Epithelial cell of esophagus (primary cell): ENCODE results near the gene RELT.
A peak's percentile ranks its signal among the peaks of the same experiment; 100 is the strongest.

Source experiments
- DNase-seq: peaks from one replicate; pipeline ENCODE4 v3.0.0; 2010; ENCODE audit warnings: low read depth
- H3K4me3 ChIP-seq: 2 replicates; pipeline ENCODE4 v1.5.1; 2011; ENCODE audit warnings: mild to moderate bottlenecking, low read length, control low read depth
- CTCF ChIP-seq: IDR thresholded peaks from 2 replicates; pipeline ENCODE4 v1.5.1; 2011; ENCODE audit warnings: low read depth, mild to moderate bottlenecking, low read length, control low read depth, inconsistent platforms; ENCODE audit not compliant: insufficient read depth; ENCODE audit errors: missing control alignments

RELT gene

GRCh38 chr11:73386546-73386945 lies 10.3 kb downstream of the RELT start:
- no peak for DNase-seq
- TF ChIP-seq CTCF, result no peak
- no peak overlapping the region for H3K4me3 ChIP-seq

- TF ChIP-seq CTCF, result no peak
- no peak overlapping the region for H3K4me3 ChIP-seq
- no peak for DNase-seq
These were observed 11.5 kb downstream of the RELT start for GRCh38 chr11:73387594-73388264.

GRCh38 chr11:73388265-73389133 lies 12.3 kb downstream of the RELT start:
- DNase-seq, result peak; percentile 82
- no peak overlapping the region for H3K4me3 ChIP-seq
- TF ChIP-seq CTCF, result no peak

- DNase-seq, result peak; percentile 44
- TF ChIP-seq CTCF, result no peak
- no peak overlapping the region for H3K4me3 ChIP-seq
These were observed 12.9 kb downstream of the RELT start for GRCh38 chr11:73389134-73389525.

GRCh38 chr11:73389916-73390315 lies 13.7 kb downstream of the RELT start:
- no peak overlapping the region for H3K4me3 ChIP-seq
- DNase-seq, result no peak
- no peak for TF ChIP-seq CTCF

- TF ChIP-seq CTCF, result no peak
- no peak for DNase-seq
- no peak overlapping the region for H3K4me3 ChIP-seq
These were observed 14.7 kb downstream of the RELT start for GRCh38 chr11:73390601-73391565.
